ENCODE measurements around the gene PIGR. TPM values are rescaled to one million over a fixed set of nuclear protein-coding genes. Genes with fewer than 3 reads are reported as not detected.

PIGR gene
- total and polyA plus RNA-seq, 9 of the 15 experiments (the other 6 are each of a cell fraction or from before 2014, with no cell fraction given) = 0.01 to 1.5 (median 0.03) TPM; not detected in 4

DNA sequence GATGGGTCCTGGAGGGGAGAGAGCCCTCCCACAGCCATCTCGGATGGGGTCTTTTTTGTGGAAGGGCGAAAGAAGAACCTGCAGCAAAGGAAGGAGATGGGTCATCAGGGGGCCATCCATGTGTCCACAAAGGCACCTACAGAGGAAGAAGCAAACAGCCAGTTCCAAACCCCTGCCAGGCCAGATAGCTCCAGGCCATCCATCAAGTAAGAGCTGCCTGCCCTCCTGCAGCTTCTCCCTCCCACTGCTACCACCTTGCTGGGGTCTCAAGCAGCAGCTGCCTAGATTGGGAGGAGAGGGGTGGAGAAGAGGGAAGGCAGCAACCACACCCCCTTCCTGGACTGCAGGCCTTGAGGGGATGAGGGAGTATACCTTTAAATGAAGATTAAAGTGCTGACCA, 19.5 kb upstream of the PIGR start:
- no peak overlapping the region for H3K9ac ChIP-seq (ENCODE audit: insufficient read depth in 1 of 2, low read depth in 2 of 2, low read length in 2 of 2)
- intact Hi-C loops (cut with micrococcal nuclease) (no loop called here), in situ Hi-C loops (cut with MboI) (no loop called here)
- CTCF ChIA-PET (ENCODE audit: low intra/inter-chr PET ratio) = no interaction called here
- H3K36me3 ChIP-seq (ENCODE audit: control insufficient read depth, insufficient read depth, low read length) = no peaks in the 10 kb centered on the region
- peaks cover under 1% of the 10 kb centered on the region in 2 experiments; a peak in 3 of 5 replicates for H3K4me1 ChIP-seq (replicated peaks in 1 of 2; ENCODE audit: control insufficient read depth in 2 of 2, insufficient read depth in 2 of 2, low read length in 2 of 2)
- no peak overlapping the region for H3K4me3 ChIP-seq
- DNase-seq (ENCODE audit: extremely low read depth in 1 of 4, low spot score in 3 of 4) = no peak
- FAIRE-seq = no peak
- no peaks in the 10 kb centered on the region for H3K9me3 ChIP-seq (replicated peaks; ENCODE audit: control insufficient read depth, insufficient read depth, low read depth, low read length)
- no TSS peak for BruUV-seq (replicated peaks)
- H3K79me2 ChIP-seq (ENCODE audit: control insufficient read depth, insufficient read depth, low read length) = no peaks in the 10 kb centered on the region
- H3K27me3 ChIP-seq (ENCODE audit: control insufficient read depth in 2 of 2, insufficient read depth in 2 of 2, low read length in 2 of 2) = peaks cover 12 to 15% of the 10 kb centered on the region in 2 experiments; a peak in 4 of 5 replicates
- H4K20me1 ChIP-seq (replicated peaks; ENCODE audit: control insufficient read depth, insufficient read depth, low read length) = no peaks in the 10 kb centered on the region
- H2AFZ ChIP-seq (ENCODE audit: low read depth, low read length) = no peak overlapping the region
- H3K4me2 ChIP-seq (ENCODE audit: insufficient read depth, low read length) = no peak overlapping the region
- ATAC-seq = no peak
- WGBS (ENCODE audit: insufficient coverage, low coverage, missing lambda C conversion rate) = 7% methylated on average over 2 of the region's 2 CpGs
- POLR2A ChIA-PET = interaction anchor here (1.0 kb wide), 1 partner anchor 16 kb away, joined by 4 read pairs; no protein-coding TSS in a partner anchor
- no peak overlapping the region for H3K27ac ChIP-seq (ENCODE audit: extremely low read depth, low read depth, low read length)
- no peaks in the 10 kb centered on the region for H3K9me1 ChIP-seq (ENCODE audit: control insufficient read depth, insufficient read depth, low read length)
- TF ChIP-seq TCF7L2 (IDR thresholded peaks at IDR 0.05; ENCODE audit: low read depth, low read length) (no peak), ZNF717 (CRISPR knock-in tag; IDR thresholded peaks at IDR 0.05) (no peak), CBFA2T2 (conservative IDR thresholded peaks at IDR 0.05) (no peak), IRF9 (tag; IDR thresholded peaks at IDR 0.05) (no peak), ZFP91 (CRISPR knock-in tag; IDR thresholded peaks at IDR 0.05) (no peak), CHD4 (IDR thresholded peaks at IDR 0.05; ENCODE audit: insufficient read depth, insufficient replicate concordance, low read depth, low read length, poor library complexity, severe bottlenecking) (no peak)
- TF ChIP-seq, protein P1, sequence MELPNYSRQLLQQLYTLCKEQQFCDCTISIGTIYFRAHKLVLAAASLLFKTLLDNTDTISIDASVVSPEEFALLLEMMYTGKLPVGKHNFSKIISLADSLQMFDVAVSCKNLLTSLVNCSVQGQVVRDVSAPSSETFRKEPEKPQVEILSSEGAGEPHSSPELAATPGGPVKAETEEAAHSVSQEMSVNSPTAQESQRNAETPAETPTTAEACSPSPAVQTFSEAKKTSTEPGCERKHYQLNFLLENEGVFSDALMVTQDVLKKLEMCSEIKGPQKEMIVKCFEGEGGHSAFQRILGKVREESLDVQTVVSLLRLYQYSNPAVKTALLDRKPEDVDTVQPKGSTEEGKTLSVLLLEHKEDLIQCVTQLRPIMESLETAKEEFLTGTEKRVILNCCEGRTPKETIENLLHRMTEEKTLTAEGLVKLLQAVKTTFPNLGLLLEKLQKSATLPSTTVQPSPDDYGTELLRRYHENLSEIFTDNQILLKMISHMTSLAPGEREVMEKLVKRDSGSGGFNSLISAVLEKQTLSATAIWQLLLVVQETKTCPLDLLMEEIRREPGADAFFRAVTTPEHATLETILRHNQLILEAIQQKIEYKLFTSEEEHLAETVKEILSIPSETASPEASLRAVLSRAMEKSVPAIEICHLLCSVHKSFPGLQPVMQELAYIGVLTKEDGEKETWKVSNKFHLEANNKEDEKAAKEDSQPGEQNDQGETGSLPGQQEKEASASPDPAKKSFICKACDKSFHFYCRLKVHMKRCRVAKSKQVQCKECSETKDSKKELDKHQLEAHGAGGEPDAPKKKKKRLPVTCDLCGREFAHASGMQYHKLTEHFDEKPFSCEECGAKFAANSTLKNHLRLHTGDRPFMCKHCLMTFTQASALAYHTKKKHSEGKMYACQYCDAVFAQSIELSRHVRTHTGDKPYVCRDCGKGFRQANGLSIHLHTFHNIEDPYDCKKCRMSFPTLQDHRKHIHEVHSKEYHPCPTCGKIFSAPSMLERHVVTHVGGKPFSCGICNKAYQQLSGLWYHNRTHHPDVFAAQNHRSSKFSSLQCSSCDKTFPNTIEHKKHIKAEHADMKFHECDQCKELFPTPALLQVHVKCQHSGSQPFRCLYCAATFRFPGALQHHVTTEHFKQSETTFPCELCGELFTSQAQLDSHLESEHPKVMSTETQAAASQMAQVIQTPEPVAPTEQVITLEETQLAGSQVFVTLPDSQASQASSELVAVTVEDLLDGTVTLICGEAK (IDR thresholded peaks at IDR 0.05) = no peak
- TF ChIP-seq, protein P1 (CRISPR knock-in tag; IDR thresholded peaks at IDR 0.05) = no peak
- TF ChIP-seq, protein P2, sequence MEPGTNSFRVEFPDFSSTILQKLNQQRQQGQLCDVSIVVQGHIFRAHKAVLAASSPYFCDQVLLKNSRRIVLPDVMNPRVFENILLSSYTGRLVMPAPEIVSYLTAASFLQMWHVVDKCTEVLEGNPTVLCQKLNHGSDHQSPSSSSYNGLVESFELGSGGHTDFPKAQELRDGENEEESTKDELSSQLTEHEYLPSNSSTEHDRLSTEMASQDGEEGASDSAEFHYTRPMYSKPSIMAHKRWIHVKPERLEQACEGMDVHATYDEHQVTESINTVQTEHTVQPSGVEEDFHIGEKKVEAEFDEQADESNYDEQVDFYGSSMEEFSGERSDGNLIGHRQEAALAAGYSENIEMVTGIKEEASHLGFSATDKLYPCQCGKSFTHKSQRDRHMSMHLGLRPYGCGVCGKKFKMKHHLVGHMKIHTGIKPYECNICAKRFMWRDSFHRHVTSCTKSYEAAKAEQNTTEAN (CRISPR knock-in tag; IDR thresholded peaks at IDR 0.05) = no peak
